NK-92 (cell line): Measurements from ENCODE around the gene LRRN2.

ENCODE experiments used
- DNase-seq: peaks from one replicate; lab custom pipeline; 2025; ENCODE audit not compliant: unreplicated experiment; lab: John Stamatoyannopoulos, UW

The LRRN2 gene

GRCh38 chr1:204663644-204664383 is 21.7 kb downstream of the LRRN2 start:
- no peak for DNase-seq

- no peak for DNase-seq
Measured at GRCh38 chr1:204662530-204662929, 23.0 kb downstream of the LRRN2 start.

- DNase-seq = no peak
Measured at GRCh38 chr1:204660509-204660908, 25.0 kb downstream of the LRRN2 start.

GRCh38 chr1:204659056-204659455 is 26.5 kb downstream of the LRRN2 start:
- DNase-seq = no peak

- no peak for DNase-seq
Measured at GRCh38 chr1:204658295-204658694, 27.2 kb downstream of the LRRN2 start.

GRCh38 chr1:204653590-204654340 is 31.8 kb downstream of the LRRN2 start:
- no peak for DNase-seq

- DNase-seq = no peak
Measured at GRCh38 chr1:204652497-204652896, 33.0 kb downstream of the LRRN2 start.

GRCh38 chr1:204651843-204652421 is 33.6 kb downstream of the LRRN2 start:
- no peak for DNase-seq

- no peak for DNase-seq
Measured at GRCh38 chr1:204650911-204651570, 34.5 kb downstream of the LRRN2 start.

GRCh38 chr1:204649721-204650521 is 35.6 kb downstream of the LRRN2 start:
- DNase-seq = no peak

- no peak for DNase-seq
Measured at GRCh38 chr1:204648576-204648975, 37.0 kb downstream of the LRRN2 start.

GRCh38 chr1:204647805-204648153 is 37.8 kb downstream of the LRRN2 start:
- DNase-seq = no peak

GRCh38 chr1:204647114-204647804 is 38.3 kb downstream of the LRRN2 start:
- DNase-seq = no peak

GRCh38 chr1:204645666-204646065 is 39.9 kb downstream of the LRRN2 start:
- DNase-seq = no peak

GRCh38 chr1:204645251-204645650 is 40.3 kb downstream of the LRRN2 start:
- DNase-seq = no peak

- no peak for DNase-seq
Measured at GRCh38 chr1:204643503-204643902, 42.0 kb downstream of the LRRN2 start.

GRCh38 chr1:204641936-204642335 is 43.6 kb downstream of the LRRN2 start:
- DNase-seq = no peak

GRCh38 chr1:204641455-204641854 is 44.1 kb downstream of the LRRN2 start:
- DNase-seq = no peak

- DNase-seq = no peak
Measured at GRCh38 chr1:204640578-204640977, 45.0 kb downstream of the LRRN2 start.

GRCh38 chr1:204634260-204634910 is 51.2 kb downstream of the LRRN2 start:
- no peak for DNase-seq
